EL (cell line): ENCODE measurements around the gene RALGAPA1.
A peak's percentile ranks its signal among the peaks of the same experiment; 100 is the strongest.
"Not testable (repeated sequence)": the region's sequence is repeated elsewhere in the genome, so short reads cannot be mapped to it uniquely, and the experiment has no call there.

Experiments
- DNase-seq: peaks from one replicate; pipeline ENCODE4 v3.0.0-alpha.2; 2016

Gene RALGAPA1

DNA sequence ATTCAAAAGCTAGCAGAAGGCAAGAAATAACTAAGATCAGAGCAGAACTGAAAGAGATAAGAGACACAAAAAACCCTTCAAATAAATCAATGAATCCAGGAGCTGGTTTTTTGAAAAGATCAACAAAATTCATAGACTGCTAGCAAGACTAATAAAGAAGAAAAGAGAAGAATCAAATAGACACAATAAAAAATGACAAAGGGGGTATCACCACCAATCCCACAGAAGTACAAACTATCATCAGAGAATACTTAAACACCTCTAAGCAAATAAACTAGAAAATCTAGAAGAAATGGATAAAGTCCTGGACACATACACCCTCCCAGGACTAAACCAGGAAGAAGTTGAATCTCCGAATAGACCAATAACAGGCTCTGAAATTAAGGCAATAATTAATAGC, 189.6 kb downstream of the RALGAPA1 start:
- not testable (repeated sequence) for DNase-seq

DNA sequence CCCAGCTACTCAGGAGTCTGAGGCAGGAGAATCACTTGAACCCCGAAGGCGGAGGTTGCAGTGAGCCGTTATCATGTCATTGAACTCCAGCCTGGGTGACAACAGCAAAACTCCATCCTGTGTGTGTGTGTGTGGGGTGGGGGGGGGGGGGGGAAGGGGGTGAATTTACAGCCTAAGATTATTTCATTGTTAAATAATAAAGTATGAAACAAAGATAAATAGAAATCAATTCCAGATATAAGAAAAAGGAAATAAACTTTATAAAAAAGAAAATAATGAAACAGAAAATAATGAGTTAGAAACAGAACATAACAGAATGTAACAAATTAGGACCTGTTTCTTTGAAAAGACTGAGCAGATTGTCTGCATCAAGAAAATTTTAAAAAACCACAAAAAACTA, 191.6 kb downstream of the RALGAPA1 start:
- no peak for DNase-seq

DNA sequence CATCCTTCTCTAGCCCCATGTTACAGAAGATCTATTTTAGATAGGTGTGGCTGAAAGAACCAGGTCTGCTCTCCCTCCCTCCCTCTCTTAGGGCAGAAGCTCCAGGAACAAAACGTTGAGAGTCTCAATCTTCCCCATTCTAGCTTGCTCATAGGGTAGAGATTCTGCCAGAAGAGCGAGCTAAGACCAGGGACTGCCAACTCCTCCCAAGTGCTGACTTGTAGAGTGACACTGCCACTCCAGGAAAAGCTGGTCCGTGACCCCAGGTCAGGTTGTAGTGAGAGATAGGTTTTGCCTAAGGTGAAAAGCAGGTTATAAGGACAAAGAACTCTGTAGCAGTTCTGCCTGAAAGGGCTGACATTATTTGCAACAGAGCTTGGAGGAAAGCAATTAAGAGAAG, 201.7 kb downstream of the RALGAPA1 start:
- DNase-seq, result no peak

DNA sequence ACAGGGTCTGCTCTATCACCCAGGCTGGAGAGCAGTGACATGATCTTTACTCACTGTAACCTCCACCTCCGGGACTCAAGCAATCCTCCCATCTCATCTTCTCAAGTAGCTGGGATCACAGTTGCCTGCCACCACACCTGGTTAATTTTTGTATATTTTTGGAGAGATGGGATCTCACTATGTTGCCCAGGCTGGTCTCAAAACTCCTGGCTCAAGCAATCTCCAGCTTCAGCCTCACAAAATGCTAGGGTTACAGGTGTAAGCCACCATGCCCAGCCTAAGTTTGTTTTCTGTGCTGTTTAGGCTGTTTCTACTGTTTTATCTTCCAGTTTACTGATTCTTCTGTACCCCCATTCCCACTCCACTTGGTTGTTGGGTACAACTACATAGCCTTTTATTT, 208.8 kb downstream of the RALGAPA1 start:
- no peak for DNase-seq

DNA sequence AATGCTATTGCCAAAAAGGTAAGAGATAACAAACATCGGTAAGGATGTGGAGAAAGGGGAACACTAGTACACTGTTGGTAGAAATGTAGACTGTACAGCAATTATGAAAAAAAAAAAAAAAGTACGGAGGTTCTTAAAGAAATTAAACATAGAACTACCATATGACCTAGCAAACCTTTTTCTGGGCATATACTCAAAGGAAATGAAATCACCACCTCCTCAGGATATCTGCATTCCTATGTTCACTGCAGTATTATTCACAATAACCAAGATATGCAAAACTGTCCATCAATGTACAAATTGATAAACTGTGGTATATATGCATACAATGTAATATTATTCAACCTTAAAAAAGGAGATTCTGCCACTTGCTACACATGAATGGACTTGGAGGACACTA, 214.5 kb downstream of the RALGAPA1 start:
- no peak for DNase-seq

DNA sequence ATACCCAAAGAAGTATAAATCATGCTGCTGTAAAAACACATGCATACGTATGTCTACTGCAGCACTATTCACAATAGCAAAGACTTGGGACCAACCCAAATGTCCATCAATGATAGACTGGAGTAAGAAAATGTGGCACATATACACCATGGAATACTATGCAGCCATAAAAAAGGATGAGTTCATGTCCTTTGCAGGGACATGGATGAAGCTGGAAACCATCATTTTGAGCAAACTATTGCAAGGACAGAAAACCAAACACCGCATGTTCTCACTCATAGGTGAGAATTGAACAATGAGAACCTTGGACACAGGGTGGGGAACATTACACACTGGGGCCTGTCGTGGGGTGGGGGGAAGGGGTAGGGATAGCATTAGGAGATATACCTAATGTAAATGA, 221.7 kb downstream of the RALGAPA1 start:
- DNase-seq, result not testable (repeated sequence)

DNA sequence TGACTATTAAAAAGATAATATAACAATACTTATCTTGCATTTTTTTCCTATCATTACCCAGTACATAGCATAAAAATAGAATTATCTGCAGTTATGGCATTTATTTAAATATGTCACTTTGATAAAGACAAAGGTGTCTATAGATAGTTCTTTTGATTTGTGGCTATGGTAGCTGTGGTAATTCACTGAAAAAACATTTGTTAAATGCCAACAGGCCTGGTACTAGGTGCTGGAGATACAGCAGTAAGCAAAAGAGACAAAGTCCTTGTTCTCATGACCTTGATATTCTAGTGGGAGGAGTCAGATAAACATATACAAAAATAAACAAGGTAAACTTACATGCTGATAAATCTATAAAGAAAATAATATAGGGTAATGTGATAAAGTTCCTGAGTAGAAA, 230.5 kb downstream of the RALGAPA1 start:
- DNase-seq, result no peak

DNA sequence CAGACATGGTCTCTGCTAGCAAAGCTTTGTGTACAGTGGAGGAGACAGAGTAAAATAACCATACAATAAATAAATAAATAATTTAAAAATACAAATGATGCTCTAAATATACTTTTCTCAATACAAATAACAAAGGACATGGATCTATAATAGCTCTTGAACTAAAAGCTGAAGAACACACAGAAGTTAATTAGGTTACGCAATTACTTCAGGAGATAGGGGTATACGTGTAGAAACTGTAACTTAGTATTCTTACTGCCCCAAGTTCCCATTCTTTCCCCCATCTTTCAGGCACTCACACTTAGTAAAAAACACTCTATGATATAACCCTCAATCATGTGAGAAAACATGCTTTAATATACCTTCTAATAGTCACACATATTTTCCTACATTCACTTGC, 231.0 kb downstream of the RALGAPA1 start:
- DNase-seq, result no peak

DNA sequence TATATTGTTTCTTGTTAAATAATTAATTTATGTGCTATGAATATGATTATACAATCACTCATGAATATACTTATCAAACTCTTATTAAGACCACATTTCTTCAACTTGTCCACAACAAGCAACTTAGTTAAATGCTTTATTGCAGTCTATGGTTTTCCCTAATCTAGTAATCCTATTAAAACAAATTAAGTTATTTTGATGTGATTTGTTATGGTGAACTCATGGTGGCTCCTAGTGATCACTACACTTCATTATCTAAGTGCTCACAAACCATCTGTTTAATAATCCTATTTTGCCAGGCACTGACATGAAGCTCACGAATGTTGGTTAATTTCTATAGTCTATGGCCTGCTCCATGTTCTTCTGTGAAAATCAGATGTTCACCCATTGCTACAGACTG, 232.2 kb downstream of the RALGAPA1 start:
- DNase-seq, result no peak

DNA sequence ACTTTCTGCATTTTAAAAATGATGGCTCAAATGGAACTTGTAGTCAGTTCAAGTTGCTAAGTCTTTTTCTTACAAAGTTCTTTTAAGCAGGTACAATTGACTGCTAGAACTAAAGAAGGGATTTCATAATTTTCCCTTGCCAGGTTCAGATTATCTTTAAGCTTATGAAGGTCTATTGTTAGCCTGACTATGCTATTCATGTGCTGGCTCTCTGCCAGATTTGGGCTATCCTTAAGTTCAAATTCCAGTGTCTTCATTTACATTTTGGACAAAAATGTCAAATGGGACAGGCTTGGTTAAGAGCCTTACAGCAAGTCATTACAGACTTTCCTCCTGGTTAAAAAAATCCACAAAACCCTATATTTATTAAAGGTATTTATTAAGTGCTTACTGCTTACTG, 232.8 kb downstream of the RALGAPA1 start:
- DNase-seq, result no peak

DNA sequence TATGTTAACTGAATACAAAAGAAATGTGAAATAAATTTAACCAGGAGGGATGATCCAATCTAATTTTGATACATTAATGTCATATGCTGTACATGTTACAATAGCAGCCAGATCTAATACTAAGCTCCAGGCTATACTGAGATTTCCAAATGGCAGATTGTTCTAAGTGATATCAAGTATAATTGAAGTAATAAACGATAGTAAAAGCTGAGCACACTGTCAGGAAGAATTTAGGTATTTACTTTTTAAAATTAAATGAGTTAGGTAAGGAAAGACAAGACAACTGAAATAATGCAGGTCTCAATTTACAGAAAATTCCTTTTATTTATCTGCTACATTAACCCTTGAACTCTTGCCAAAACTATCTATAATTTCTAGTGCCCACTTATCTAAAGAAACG, 235.2 kb downstream of the RALGAPA1 start:
- no peak for DNase-seq

DNA sequence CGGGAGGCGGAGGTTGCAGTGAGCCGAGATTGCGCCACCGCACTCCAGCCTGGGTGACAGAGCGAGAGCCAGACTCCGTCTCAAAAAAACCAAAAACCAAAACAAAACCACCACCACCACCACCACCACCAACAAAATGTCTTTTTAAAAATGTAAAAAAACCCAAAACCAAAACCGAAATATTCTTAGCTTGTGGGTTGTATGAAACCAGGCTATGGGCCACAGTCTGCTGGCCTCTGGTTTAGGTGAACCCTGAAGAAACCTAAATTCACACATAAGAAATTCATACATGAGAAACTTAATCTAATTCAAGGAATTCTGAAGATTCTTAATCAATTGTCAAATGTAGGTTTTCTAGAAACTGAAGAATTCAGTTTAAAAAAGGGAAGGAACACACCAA, 237.5 kb downstream of the RALGAPA1 start:
- no peak for DNase-seq

DNA sequence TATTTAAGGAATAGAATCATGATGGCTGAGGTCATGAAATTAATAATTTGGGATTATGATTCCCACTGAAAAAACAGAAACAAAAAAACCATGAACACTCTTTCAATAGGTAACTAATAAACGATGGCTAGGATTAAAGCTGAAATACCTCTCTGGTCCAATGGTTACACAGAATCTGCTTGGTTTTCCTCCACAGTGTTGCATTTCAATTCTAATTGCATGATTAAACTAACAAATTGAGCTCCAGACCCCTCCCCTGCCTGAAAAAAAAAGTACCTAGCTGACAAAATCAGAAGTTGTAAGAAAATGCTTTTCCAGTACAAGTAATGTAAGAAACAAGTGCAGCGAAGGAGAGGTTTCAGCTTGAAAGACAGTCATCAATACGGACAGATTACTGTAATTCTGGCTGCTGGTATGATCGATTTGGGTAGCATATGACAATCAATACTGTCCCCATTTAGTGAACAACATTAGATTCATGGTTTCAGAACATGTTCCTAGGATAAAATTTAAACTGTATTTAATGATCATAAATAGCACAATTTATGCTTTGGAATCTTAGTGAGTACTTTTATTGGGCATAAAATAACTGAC, 243.1 kb downstream of the RALGAPA1 start:
- DNase-seq, result no peak

DNA sequence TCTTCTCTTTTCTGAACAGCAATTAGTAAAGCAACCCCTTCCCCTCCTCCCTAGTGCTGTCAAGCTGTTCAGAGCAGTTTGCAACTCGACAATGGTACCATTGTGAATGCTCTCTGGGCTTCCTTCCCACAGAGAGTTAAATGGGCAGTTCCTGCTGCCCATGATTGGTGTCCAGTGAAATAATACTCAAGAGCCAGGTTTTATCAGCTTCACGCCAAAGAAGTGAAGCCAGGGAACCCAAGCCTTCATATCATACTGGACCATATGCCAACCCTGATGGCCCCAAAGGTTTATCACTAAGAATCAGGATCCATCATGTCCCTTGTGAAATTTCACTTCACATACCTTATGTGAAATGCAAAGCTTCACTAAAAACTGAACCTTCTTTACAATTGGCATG, 250.4 kb downstream of the RALGAPA1 start:
- no peak for DNase-seq

DNA sequence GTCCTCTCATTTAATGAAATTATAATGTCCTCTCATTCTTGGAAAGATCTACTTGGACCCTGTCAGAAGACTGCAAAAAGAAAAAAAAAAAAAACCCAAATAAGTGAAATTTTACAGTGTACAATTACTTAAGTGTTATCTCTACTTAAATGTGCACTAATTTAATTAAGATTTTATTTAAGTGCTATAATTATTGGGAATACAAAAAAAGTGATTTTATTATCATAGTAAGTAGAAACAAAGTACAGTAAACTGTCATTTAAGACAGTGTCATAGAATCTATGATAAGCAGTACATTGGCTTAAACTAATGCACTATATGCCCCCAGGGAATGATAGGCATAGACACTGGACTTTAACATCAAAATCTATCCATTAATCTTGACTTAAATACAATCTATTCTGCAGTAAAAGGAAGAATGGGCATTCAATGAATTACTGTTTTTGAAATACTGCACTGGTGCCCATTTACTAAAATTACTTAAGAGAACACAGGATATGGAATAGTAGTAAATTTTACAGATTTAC, 251.8 kb downstream of the RALGAPA1 start:
- DNase-seq, result no peak

DNA sequence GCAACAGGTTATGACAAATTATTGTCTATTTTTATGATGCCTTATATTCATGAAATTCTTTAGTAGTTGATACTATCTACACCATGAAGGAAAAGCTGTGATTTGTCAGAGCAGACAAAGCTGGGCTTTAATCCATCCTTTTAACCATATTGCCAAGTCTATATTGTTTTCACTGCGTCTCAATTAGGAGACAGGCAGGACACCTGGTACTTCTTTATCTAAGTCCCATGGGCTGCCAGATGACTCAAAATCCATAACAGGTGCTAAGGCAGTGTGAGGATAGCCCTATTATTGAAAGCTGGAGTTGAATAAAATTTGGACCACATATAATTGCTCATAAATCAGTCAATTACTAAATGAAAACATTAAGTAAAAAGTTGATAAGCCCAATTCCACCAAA, 252.5 kb downstream of the RALGAPA1 start:
- no peak for DNase-seq

DNA sequence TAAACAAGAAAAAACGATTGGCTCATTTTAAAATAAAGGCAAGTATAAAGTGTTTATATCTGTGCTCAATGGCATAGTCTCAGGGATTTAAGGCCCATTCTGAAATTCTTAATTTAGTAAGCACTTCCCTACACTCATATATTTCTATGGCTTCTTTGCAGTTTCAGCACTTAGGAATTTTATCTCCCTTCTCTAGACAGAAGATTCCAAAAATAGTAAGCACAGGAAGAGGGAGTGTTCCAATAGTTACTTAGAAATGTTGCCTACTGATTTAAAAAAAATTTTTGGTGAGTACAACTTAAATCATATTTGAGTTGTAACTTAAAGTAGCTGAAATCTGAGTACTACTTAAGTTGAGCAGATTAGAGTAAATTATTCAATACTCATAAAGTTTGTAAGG, 255.3 kb downstream of the RALGAPA1 start:
- peak; percentile 43 for DNase-seq

DNA sequence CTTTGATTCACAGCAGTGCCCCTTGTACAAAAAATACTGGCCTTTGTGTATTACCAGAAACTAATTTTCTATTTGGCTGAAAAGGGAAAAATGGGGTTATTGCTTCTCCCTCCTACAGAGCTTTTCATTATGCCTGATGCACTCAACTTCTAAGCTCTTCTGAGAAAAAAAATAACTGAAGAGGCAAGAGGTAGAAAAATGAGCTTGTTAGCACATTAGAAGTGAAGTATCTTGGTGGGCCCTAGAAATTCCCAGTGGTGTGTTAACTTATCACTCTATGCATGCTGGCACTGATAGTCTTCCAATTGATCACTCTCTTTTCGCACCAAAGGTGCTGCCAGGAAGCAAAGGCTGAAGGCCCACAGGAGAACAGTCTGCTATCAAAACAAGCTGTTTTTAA, 258.0 kb downstream of the RALGAPA1 start:
- no peak for DNase-seq

DNA sequence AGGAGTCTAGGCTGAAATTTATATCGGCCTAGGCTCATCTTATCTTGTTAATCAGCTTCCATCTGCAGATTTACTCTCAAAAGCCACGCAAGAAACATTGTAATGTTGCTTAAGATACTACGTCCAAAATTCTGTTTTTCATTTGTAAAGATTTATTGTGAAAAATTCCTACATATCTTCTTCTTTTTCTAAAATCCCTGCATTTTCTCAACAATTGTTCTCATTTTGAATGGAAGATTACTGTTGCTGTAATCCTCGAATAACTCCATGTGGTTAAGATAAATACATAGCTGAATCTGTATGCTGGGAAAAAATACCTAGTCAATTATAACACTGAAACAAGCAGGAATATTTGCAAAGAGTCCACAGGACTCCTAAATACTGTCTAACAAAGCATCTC, 259.5 kb downstream of the RALGAPA1 start:
- no peak for DNase-seq

DNA sequence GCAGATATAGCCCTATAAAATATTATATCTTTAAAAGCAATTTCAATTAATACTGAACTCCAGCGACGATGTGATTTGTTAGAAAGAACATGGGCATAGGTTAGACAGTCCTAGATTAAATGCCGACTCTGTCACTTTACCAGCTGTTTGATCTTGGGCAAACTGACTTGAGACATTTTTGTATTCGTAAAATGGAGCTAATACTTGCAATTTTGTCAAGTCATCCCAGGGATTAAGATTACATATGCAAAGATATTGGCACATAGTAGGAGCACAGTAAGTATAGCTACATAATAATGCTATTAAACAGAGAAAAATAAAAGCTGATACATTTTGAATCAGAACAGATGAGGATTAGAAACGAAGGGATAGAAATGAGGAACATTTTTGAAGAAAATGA, 266.1 kb downstream of the RALGAPA1 start:
- no peak for DNase-seq

DNA sequence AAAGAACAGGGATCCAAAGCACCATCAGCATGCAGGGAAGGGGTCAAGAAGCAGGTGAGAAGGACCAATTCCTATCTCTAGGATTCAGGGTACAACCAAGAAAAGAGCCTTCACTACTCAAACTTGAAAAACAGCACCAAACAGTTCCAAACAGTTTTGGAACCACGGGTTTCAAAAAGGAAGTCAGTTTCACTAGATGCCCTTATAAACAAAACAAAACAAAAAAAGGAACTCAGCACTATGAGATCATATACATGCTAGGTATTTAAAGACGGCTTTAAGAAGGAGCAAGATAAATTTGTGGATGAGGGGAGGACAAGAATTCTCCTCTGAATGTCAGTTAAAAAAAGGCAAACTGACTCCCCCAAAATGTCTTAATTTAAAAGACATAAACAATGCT, 269.1 kb downstream of the RALGAPA1 start:
- no peak for DNase-seq

DNA sequence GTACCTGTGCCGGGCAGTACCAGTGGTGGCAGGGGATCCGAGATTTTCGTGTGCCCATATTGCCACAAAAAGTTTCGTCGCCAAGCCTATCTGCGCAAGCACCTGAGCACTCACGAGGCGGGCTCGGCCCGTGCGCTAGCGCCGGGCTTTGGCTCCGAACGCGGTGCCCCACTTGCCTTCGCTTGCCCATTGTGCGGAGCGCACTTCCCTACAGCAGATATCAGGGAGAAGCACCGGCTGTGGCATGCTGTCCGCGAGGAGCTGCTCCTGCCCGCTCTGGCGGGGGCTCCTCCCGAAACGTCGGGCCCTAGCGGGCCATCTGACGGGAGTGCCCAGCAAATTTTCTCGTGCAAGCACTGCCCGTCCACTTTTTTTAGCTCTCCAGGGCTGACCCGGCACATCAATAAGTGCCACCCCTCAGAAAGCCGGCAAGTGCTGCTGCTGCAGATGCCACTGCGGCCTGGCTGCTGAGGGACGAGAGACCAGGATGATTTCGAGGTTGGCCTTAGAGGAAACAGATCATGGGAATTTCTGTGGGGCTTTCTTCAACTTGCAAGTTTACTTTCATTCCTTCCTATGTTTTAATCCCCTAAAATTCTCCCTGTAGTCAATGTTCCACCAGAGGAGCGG, 273.5 kb downstream of the RALGAPA1 start:
- DNase-seq, result no peak

DNA sequence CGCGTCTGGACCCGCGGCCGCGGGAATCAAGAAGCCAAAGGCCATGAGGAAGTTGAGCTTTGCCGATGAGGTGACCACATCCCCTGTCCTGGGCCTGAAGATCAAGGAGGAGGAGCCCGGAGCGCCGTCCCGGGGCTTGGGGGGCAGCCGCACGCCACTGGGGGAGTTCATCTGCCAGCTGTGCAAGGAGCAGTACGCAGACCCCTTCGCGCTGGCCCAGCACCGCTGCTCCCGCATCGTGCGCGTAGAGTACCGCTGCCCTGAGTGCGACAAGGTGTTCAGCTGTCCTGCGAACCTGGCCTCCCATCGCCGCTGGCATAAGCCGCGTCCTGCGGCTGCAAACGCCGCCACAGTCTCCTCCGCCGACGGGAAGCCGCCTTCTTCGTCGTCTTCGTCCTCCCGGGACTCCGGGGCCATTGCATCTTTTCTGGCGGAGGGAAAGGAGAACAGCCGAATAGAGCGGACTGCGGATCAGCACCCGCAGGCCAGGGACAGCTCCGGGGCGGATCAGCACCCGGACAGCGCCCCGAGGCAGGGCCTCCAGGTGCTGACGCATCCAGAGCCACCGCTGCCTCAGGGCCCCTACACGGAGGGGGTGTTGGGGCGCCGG, 274.1 kb downstream of the RALGAPA1 start:
- DNase-seq, result peak; percentile 69

DNA sequence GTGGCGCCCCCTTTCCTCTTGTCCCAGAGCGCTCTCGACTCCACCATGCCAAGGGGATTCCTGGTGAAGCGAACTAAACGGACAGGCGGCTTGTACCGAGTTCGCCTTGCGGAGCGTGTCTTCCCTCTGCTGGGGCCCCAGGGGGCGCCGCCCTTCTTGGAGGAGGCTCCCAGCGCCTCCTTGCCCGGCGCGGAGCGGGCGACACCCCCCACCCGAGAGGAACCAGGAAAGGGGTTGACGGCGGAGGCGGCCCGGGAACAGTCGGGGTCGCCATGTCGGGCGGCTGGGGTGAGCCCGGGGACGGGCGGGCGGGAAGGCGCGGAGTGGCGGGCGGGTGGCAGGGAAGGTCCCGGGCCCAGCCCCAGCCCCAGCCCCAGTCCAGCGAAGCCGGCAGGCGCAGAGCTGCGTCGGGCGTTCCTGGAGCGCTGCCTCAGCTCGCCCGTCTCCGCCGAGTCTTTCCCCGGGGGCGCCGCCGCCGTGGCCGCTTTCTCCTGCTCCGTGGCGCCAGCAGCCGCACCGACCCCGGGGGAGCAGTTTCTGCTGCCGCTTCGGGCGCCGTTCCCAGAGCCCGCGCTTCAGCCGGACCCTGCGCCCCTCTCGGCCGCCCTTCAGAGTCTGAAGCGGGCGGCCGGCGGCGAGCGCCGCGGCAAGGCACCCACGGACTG, 274.8 kb downstream of the RALGAPA1 start:
- DNase-seq, result no peak
